HG02981 (cell line): ENCODE data around the gene MROH2B.
"Not testable (repeated sequence)": the region's sequence is repeated elsewhere in the genome, so short reads cannot be mapped to it uniquely, and the experiment has no call there.

Experiments used
- ATAC-seq: cut with Tn5 transposase; IDR thresholded peaks from one replicate; pipeline ENCODE4 v1.9.1; 2021; ENCODE audit warnings: mild to moderate bottlenecking, moderate library complexity; ENCODE audit not compliant: unreplicated experiment

The MROH2B gene

GRCh38 chr5:41032973-41033372 is 38.2 kb downstream of the MROH2B start:
- ATAC-seq = no peak

- not testable (repeated sequence) for ATAC-seq
These were observed 48.5 kb downstream of the MROH2B start for GRCh38 chr5:41022600-41022999.

- no peak for ATAC-seq
These were observed 58.8 kb downstream of the MROH2B start for GRCh38 chr5:41012318-41012717.

- ATAC-seq = no peak
These were observed 60.6 kb downstream of the MROH2B start for GRCh38 chr5:41010572-41010971.

- no peak for ATAC-seq
These were observed 61.9 kb downstream of the MROH2B start for GRCh38 chr5:41009232-41009631.

GRCh38 chr5:41004931-41005330 is 66.2 kb downstream of the MROH2B start:
- ATAC-seq = no peak

GRCh38 chr5:41003670-41004376 is 67.3 kb downstream of the MROH2B start:
- no peak for ATAC-seq

- ATAC-seq = no peak
These were observed 71.2 kb downstream of the MROH2B start for GRCh38 chr5:40999966-41000365.

- ATAC-seq = no peak
These were observed 72.0 kb downstream of the MROH2B start for GRCh38 chr5:40999142-40999541.

- no peak for ATAC-seq
These were observed 75.1 kb downstream of the MROH2B start for GRCh38 chr5:40995801-40996586.

- no peak for ATAC-seq
These were observed 79.1 kb downstream of the MROH2B start for GRCh38 chr5:40991981-40992559.

- ATAC-seq = no peak
These were observed 79.8 kb downstream of the MROH2B start for GRCh38 chr5:40991168-40991980.

GRCh38 chr5:40988746-40989510 is 82.2 kb downstream of the MROH2B start:
- no peak for ATAC-seq

- no peak for ATAC-seq
These were observed 83.8 kb downstream of the MROH2B start for GRCh38 chr5:40987349-40987748.

GRCh38 chr5:40986666-40987065 is 84.5 kb downstream of the MROH2B start:
- no peak for ATAC-seq

GRCh38 chr5:40985501-40985900 is 85.6 kb downstream of the MROH2B start:
- ATAC-seq = no peak

- ATAC-seq = no peak
These were observed 86.3 kb downstream of the MROH2B start for GRCh38 chr5:40984884-40985283.

- ATAC-seq = no peak
These were observed 87.4 kb downstream of the MROH2B start for GRCh38 chr5:40983781-40984180.

- no peak for ATAC-seq
These were observed 89.7 kb downstream of the MROH2B start for GRCh38 chr5:40981420-40981819.

GRCh38 chr5:40976836-40977235 is 94.3 kb downstream of the MROH2B start:
- no peak for ATAC-seq
